ENCODE data around the gene ELAPOR1.

ELAPOR1 gene

DNA sequence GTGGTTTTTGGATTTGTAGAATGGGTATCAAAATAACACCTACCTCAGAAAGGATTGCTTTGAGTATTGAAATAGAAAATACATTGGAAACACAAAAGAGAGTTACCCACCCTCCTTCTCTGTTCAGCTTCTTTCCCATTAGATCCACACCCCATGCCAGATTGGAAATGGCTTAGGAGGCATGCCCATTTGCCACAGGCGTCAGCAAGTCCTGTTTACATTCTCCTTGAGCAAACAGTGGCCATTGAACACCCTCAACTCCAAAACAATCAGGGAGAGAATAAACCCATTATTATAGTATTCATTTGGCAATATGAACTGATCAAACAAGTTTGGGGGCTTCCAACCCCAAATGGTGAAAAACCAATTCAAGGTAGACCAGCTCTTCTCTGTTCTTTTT, 2.4 kb downstream of the ELAPOR1 start:
- no peaks in the 10 kb centered on the region for H3K9me3 ChIP-seq (ENCODE audit: insufficient read depth, low read depth, low read length)
- H3K27ac ChIP-seq (ENCODE audit: low read depth, low read length): no peak overlapping the region
- H3K27me3 ChIP-seq (ENCODE audit: insufficient read depth, low read length): peaks cover 51% of the 10 kb centered on the region
- WGBS: 80% methylated on average over 1 of the region's 1 CpG
- no peaks in the 10 kb centered on the region for H3K36me3 ChIP-seq (ENCODE audit: insufficient read depth, low read length)
- 0 out of 2 replicates have a peak, but pooled peaks cover 4% of the 10 kb centered on the region for H3K4me1 ChIP-seq (ENCODE audit: insufficient read depth, low read length)
- H3K9ac ChIP-seq (ENCODE audit: low read depth, low read length): no peak overlapping the region
- no peak overlapping the region for H3K4me3 ChIP-seq (ENCODE audit: low read length)

DNA sequence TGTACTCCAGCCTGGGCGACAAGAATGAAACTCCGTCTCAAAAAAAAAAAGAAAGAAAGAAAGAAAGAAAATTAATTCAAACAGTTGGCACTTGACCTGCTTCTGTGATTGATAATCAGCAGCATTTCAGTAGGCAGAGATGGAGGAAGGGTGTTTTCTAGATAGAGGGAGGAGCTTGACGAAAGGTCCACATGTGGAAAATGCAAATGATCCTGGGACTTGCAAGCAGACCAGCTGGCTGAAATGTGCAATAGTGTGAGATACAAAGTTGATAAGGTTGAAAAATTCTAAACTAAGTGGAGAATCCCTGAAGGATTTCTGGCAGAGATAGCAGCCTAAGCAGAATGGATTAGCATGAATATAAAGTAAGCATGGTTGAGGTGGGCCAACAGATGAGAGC, 4.2 kb downstream of the ELAPOR1 start:
- Histone ChIP-seq H3K27me3 (ENCODE audit: insufficient read depth, low read length) (peaks cover 34% of the 10 kb centered on the region), H3K36me3 (ENCODE audit: insufficient read depth, low read length) (no peaks in the 10 kb centered on the region), H3K9ac (ENCODE audit: low read depth, low read length) (no peak overlapping the region), H3K4me3 (ENCODE audit: low read length) (no peak overlapping the region), H3K27ac (ENCODE audit: low read depth, low read length) (no peak overlapping the region), H3K9me3 (ENCODE audit: insufficient read depth, low read depth, low read length) (no peaks in the 10 kb centered on the region), H3K4me1 (ENCODE audit: insufficient read depth, low read length) (no peaks in the 10 kb centered on the region)
- 89% methylated on average over 3 of the region's 3 CpGs for WGBS

DNA sequence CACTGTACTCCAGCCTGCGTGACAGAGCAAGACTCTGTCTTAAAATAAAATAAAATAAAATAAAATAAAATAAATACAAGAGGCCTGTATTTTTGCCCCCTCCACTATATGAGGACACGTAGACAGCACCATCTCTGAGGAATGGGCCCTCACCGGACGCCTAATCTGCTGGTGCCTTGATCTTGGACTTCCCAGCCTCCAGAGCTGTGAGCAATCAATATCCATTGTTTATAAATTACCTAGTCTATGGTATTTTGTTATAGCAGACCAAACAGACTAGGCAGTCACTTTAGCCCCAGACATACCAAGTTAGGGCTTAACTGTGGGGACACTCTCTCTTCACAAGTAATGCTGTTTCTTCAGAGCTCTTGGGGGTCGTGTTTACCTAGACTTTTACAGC, 6.4 kb downstream of the ELAPOR1 start:
- Histone ChIP-seq H3K36me3 (ENCODE audit: insufficient read depth, low read length) (no peaks in the 10 kb centered on the region), H3K27me3 (ENCODE audit: insufficient read depth, low read length) (peaks cover 11% of the 10 kb centered on the region), H3K9me3 (ENCODE audit: insufficient read depth, low read depth, low read length) (no peaks in the 10 kb centered on the region), H3K4me1 (ENCODE audit: insufficient read depth, low read length) (no peaks in the 10 kb centered on the region), H3K9ac (ENCODE audit: low read depth, low read length) (no peak overlapping the region), H3K27ac (ENCODE audit: low read depth, low read length) (no peak overlapping the region), H3K4me3 (ENCODE audit: low read length) (no peak overlapping the region)
- 97% methylated on average over 4 of the region's 5 CpGs for WGBS

DNA sequence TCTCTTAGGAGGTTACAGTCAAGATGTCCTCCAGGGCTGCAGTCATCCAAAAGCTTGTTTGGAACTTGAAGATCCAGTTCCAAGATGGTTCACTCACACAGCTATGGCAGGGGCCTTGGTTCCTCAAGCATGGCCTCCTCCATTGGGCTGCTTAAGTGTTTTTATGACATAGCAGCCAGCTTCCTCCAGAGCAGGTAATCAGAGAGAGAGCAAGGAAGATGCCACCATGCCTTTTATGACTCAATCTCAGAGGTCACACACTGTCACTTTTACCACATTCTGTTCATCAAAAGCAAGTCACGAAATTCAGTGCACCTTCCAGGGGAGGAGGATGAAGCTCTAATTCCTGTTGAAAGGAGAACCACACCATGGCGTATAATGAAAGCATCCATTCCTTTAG, 17.1 kb downstream of the ELAPOR1 start:
- Histone ChIP-seq H3K4me1 (ENCODE audit: insufficient read depth, low read length) (no peaks in the 10 kb centered on the region), H3K27me3 (ENCODE audit: insufficient read depth, low read length) (no peaks in the 10 kb centered on the region), H3K36me3 (ENCODE audit: insufficient read depth, low read length) (no peaks in the 10 kb centered on the region), H3K9me3 (ENCODE audit: insufficient read depth, low read depth, low read length) (no peaks in the 10 kb centered on the region), H3K4me3 (ENCODE audit: low read length) (no peak overlapping the region), H3K9ac (ENCODE audit: low read depth, low read length) (no peak overlapping the region), H3K27ac (ENCODE audit: low read depth, low read length) (no peak overlapping the region)
- WGBS: 97% methylated on average over 2 of the region's 2 CpGs

DNA sequence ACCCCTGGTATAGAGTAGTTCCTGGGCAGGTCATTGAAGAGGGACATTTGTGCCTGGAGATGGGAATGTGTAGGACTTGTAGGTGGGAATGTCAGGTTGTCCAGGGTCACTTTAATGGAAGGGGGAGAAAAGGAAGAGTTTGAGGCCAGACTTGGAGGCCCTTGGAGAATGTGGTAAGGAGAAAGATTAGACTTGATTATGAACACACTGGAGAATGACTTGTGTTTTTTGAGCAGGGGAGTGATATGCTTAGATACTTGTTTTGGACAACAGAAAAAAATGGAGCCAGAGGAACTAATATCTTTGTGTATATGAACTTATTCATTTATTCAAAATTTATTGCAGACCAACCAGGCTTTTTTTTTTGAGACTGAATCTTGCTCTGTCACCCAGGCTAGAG, 17.9 kb downstream of the ELAPOR1 start:
- no peaks in the 10 kb centered on the region for H3K27me3 ChIP-seq (ENCODE audit: insufficient read depth, low read length)
- H3K4me3 ChIP-seq (ENCODE audit: low read length): no peak overlapping the region
- no peak overlapping the region for H3K27ac ChIP-seq (ENCODE audit: low read depth, low read length)
- no peak overlapping the region for H3K9ac ChIP-seq (ENCODE audit: low read depth, low read length)
- H3K4me1 ChIP-seq (ENCODE audit: insufficient read depth, low read length): no peaks in the 10 kb centered on the region
- H3K9me3 ChIP-seq (ENCODE audit: insufficient read depth, low read depth, low read length): no peaks in the 10 kb centered on the region
- H3K36me3 ChIP-seq (ENCODE audit: insufficient read depth, low read length): no peaks in the 10 kb centered on the region

DNA sequence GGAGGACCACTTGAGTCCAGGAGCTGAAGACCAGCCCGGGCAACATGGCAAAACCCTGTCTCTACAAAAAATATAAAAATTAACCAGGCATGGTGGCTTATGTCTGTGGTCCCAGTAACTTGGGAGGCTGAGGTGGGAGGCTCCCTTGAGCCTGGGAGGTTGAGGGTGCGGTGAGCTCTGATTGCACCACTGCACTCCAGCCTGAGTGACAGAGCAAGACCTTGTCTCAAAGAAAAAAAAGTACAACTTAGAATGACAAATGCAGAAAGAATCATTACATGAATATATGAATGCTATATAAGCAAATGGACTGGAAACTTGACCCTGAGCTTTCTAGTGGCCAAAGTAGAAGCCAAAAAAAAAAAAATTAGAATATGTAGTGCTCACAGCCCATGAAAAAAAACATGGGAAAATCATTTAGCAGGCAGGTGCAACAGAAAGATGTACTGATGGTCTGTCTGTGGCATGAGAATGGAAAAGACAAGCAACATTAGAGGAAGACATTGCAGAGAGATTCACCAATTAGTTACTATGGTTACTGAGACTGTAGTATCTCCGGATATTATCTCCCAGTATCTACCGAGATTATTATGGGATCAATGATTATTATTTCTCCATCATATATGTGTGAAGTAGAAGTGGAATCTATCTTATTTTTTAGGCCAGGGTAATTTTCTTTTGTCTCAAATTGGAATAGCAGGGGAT, 19.2 kb downstream of the ELAPOR1 start:
- Histone ChIP-seq H3K9me3 (ENCODE audit: insufficient read depth, low read depth, low read length) (no peaks in the 10 kb centered on the region), H3K27me3 (ENCODE audit: insufficient read depth, low read length) (no peaks in the 10 kb centered on the region), H3K36me3 (ENCODE audit: insufficient read depth, low read length) (no peaks in the 10 kb centered on the region), H3K27ac (ENCODE audit: low read depth, low read length) (no peak overlapping the region), H3K9ac (ENCODE audit: low read depth, low read length) (no peak overlapping the region), H3K4me3 (ENCODE audit: low read length) (no peak overlapping the region), H3K4me1 (ENCODE audit: insufficient read depth, low read length) (no peaks in the 10 kb centered on the region)
- 88% methylated on average over 2 of the region's 4 CpGs for WGBS

DNA sequence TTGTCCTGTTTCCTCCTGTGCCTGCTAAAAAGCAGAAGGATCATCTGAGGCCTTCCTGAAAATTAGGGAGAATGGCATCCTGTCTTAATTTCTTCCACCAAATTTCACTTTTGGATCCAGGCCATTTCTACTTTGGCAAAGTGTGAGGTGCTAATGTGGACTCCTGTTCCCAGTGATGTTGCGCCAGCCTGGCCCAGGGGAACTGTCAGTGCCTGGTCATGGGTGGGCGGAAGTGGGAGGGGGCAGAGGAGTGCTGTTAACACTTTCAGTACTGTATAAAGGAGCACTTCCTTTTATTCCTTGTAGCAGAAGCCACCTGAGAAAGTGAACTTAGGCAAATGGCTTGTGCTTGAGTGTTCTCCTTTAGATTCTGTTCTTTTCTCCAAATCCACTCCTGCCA, 19.9 kb downstream of the ELAPOR1 start:
- no peaks in the 10 kb centered on the region for H3K4me1 ChIP-seq (ENCODE audit: insufficient read depth, low read length)
- no peak overlapping the region for H3K27ac ChIP-seq (ENCODE audit: low read depth, low read length)
- no peak overlapping the region for H3K9ac ChIP-seq (ENCODE audit: low read depth, low read length)
- H3K4me3 ChIP-seq (ENCODE audit: low read length): no peak overlapping the region
- no peaks in the 10 kb centered on the region for H3K27me3 ChIP-seq (ENCODE audit: insufficient read depth, low read length)
- H3K9me3 ChIP-seq (ENCODE audit: insufficient read depth, low read depth, low read length): no peaks in the 10 kb centered on the region
- no peaks in the 10 kb centered on the region for H3K36me3 ChIP-seq (ENCODE audit: insufficient read depth, low read length)
- WGBS: 78% methylated on average over 2 of the region's 2 CpGs

DNA sequence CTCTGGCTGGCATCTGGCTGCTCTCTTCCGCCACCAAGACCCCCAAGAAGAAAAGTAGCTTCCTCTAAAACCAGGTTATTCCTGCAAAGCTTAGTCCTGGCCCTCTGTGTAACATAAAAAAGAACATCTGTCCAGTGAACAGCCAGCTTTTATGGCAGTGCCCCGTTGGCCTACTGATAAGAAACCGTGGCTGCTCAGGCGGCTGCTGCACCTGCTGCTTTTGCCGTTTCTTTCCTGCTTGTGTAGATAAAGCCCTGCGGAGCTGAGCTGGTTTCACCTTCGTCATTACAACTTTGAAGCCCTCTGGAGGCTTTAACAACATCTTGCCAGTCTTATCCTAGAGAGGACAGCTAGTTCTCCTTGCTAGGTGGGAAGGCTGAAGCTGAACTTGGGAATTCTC, 20.5 kb downstream of the ELAPOR1 start:
- H3K9ac ChIP-seq (ENCODE audit: low read depth, low read length): no peak overlapping the region
- no peaks in the 10 kb centered on the region for H3K27me3 ChIP-seq (ENCODE audit: insufficient read depth, low read length)
- no peak overlapping the region for H3K4me3 ChIP-seq (ENCODE audit: low read length)
- no peaks in the 10 kb centered on the region for H3K36me3 ChIP-seq (ENCODE audit: insufficient read depth, low read length)
- 83% methylated on average over 7 of the region's 7 CpGs for WGBS
- H3K4me1 ChIP-seq (ENCODE audit: insufficient read depth, low read length): no peaks in the 10 kb centered on the region
- H3K27ac ChIP-seq (ENCODE audit: low read depth, low read length): no peak overlapping the region
- no peaks in the 10 kb centered on the region for H3K9me3 ChIP-seq (ENCODE audit: insufficient read depth, low read depth, low read length)

DNA sequence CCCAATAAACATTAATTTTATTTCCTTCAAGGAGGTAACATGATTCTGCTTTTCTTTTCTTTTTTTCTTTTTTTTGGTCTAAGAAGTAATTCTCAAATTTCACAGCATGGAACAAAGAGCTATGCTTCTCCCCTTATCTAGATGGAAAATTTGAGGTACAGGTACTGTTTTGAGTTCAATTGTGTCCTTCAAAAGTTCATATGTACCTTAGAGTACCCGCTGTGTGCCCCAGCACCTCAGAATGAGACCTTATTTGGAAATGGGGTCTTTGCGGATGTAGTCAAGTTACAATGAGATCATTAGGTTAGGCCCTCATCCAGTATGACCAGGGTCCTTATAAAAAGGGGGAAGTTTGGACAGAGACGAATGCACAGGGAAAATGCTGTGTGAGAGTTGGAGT, 22.0 kb downstream of the ELAPOR1 start:
- Histone ChIP-seq H3K9me3 (ENCODE audit: insufficient read depth, low read depth, low read length) (no peaks in the 10 kb centered on the region), H3K27ac (ENCODE audit: low read depth, low read length) (no peak overlapping the region), H3K27me3 (ENCODE audit: insufficient read depth, low read length) (no peaks in the 10 kb centered on the region), H3K4me1 (ENCODE audit: insufficient read depth, low read length) (no peaks in the 10 kb centered on the region), H3K9ac (ENCODE audit: low read depth, low read length) (no peak overlapping the region), H3K4me3 (ENCODE audit: low read length) (no peak overlapping the region), H3K36me3 (ENCODE audit: insufficient read depth, low read length) (no peaks in the 10 kb centered on the region)
- 93% methylated on average over 3 of the region's 3 CpGs for WGBS

DNA sequence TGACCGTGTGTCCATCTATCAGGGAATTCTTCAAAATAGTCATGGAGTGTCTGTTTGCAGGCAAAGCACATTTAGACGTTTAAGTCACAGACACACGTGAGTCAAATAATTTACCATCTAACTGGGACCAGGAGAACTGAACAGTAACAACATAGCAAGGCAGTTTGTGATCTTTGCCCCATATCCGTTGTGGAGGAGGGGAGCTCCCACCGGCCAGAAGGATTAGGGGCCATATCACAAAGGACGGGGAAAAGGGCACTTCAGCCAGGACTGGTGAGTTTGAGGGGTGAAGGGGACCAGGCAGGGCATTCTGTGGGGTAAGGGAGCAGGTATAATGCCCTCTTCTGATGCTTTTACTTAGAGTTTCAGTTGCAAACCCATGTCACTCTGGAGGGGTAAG, 22.9 kb downstream of the ELAPOR1 start:
- WGBS: 92% methylated on average over 6 of the region's 6 CpGs
- Histone ChIP-seq H3K27ac (ENCODE audit: low read depth, low read length) (no peak overlapping the region), H3K9me3 (ENCODE audit: insufficient read depth, low read depth, low read length) (no peaks in the 10 kb centered on the region), H3K36me3 (ENCODE audit: insufficient read depth, low read length) (no peaks in the 10 kb centered on the region), H3K9ac (ENCODE audit: low read depth, low read length) (no peak overlapping the region), H3K4me3 (ENCODE audit: low read length) (no peak overlapping the region), H3K4me1 (ENCODE audit: insufficient read depth, low read length) (no peaks in the 10 kb centered on the region), H3K27me3 (ENCODE audit: insufficient read depth, low read length) (no peaks in the 10 kb centered on the region)

DNA sequence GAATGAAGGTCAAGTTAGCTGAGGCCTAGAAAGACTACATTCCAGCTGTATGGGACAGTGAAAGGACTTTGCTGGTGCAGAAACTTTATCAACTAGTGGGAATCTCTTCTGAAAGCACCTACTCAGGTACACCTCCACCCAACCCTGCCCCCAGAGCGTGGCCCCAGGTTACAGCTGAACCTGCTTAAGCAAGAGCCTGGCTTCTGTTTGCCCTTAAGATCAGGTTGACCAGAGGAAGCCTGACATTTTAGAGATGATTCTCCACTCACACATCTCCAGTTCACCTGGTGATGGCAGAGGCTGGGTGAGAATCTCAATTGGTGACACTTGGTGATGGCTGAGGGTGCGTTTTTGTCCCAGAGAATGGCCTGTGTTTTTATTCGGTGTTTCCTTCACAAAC, 24.0 kb downstream of the ELAPOR1 start:
- 90% methylated on average over 3 of the region's 3 CpGs for WGBS
- no peaks in the 10 kb centered on the region for H3K36me3 ChIP-seq (ENCODE audit: insufficient read depth, low read length)
- H3K27me3 ChIP-seq (ENCODE audit: insufficient read depth, low read length): no peaks in the 10 kb centered on the region
- H3K4me1 ChIP-seq (ENCODE audit: insufficient read depth, low read length): no peaks in the 10 kb centered on the region
- no peak overlapping the region for H3K9ac ChIP-seq (ENCODE audit: low read depth, low read length)
- no peak overlapping the region for H3K4me3 ChIP-seq (ENCODE audit: low read length)
- no peak overlapping the region for H3K27ac ChIP-seq (ENCODE audit: low read depth, low read length)
- no peaks in the 10 kb centered on the region for H3K9me3 ChIP-seq (ENCODE audit: insufficient read depth, low read depth, low read length)

DNA sequence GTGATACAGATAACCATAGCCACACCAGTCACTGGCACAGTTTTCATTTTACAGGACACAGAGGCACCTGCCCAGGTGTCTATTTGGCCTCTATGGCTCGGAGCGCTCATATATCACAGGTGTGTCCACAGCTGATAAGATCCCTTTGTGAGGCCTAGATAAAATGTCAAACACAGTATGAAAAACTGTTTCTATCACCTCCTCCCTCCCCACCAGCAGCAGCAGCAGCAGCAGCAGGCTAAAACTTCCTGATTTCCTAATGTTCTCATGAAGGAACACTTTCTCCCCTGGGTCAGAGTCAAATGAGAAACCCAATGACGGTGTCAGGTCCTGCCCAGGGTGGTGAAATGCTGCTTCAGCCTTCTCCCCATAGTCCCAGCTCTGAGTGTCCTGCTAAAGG, 24.4 kb downstream of the ELAPOR1 start:
- Histone ChIP-seq H3K9me3 (ENCODE audit: insufficient read depth, low read depth, low read length) (no peaks in the 10 kb centered on the region), H3K27ac (ENCODE audit: low read depth, low read length) (no peak overlapping the region), H3K4me3 (ENCODE audit: low read length) (no peak overlapping the region), H3K4me1 (ENCODE audit: insufficient read depth, low read length) (no peaks in the 10 kb centered on the region), H3K36me3 (ENCODE audit: insufficient read depth, low read length) (no peaks in the 10 kb centered on the region), H3K9ac (ENCODE audit: low read depth, low read length) (no peak overlapping the region), H3K27me3 (ENCODE audit: insufficient read depth, low read length) (no peaks in the 10 kb centered on the region)
- 91% methylated on average over 3 of the region's 3 CpGs for WGBS
